Suprapubic skin (tissue), 3 donors: ENCODE data around the gene EPAS1.

Source experiments
- CTCF ChIP-seq, 2 donors: fragments of 200-600 bp in 1 of 2; fragments of 450-650 bp in 1 of 2; sonication (generic) in 1 of 2; IDR thresholded peaks; one replicate each; pipeline ENCODE4 v1.5.1; 2016 to 2019; ENCODE audit warnings: antibody characterized with exemption in 2 of 2, mild to moderate bottlenecking in 1 of 2, moderate library complexity in 1 of 2
- EP300 ChIP-seq: sonication (generic); formaldehyde crosslinking; IDR thresholded peaks from one replicate; pipeline ENCODE4 v1.6.1; 2017; ENCODE audit warnings: antibody characterized with exemption
- POLR2A ChIP-seq, 2 donors: fragments of 450-650 bp; IDR thresholded peaks; one replicate each; pipeline ENCODE4 v1.6.1; 2017; ENCODE audit warnings: antibody characterized with exemption in 2 of 2, mild to moderate bottlenecking in 2 of 2, moderate library complexity in 2 of 2

GRCh38 chr2:46389417-46389916 is 92.3 kb downstream of the EPAS1 start:
- TF ChIP-seq POLR2A (IDR thresholded peaks at IDR 0.05) (no peak), CTCF (IDR thresholded peaks at IDR 0.05) (no peak), EP300 (no peak)
